Measurements from ENCODE around the gene MT1B. TPM values are rescaled to one million over a fixed set of nuclear protein-coding genes. Genes with fewer than 3 reads are reported as not detected.

MT1B gene
- total RNA-seq, 1 experiment from 2014 or later, result not detected

GRCh38 chr16:56683424-56684172 is 31.9 kb downstream of the MT1B start (continued):
- TF ChIP-seq ZNF274 (IDR thresholded peaks at IDR 0.05; ENCODE audit: low read depth, low read length), result no peak

GRCh38 chr16:56684256-56684925 is 32.7 kb downstream of the MT1B start:
- no peak for DNase-seq (ENCODE audit: low read depth, low spot score)
- H3K9me2 ChIP-seq (ENCODE audit: insufficient read depth), result no peaks in the 10 kb centered on the region
- peaks cover 17 to 37% of the 10 kb centered on the region in 2 experiments for H3K4me1 ChIP-seq (ENCODE audit: control insufficient read depth in 1 of 2, insufficient read depth in 2 of 2, low read length in 2 of 2)
- no peaks in the 10 kb centered on the region for H3K79me2 ChIP-seq (ENCODE audit: insufficient read depth, low read length)
- no peaks in the 10 kb centered on the region for H3K36me3 ChIP-seq (ENCODE audit: control insufficient read depth in 1 of 2, insufficient read depth in 2 of 2, low read length in 2 of 2)
- H3K4me2 ChIP-seq (ENCODE audit: low read length), result no peak overlapping the region
- H3K27me3 ChIP-seq (ENCODE audit: insufficient read depth, low read length), result no peaks in the 10 kb centered on the region
- no peak for ATAC-seq
- ChIA-PET POLR2A (interaction anchor here (1.2 to 2.4 kb wide), 2 partner anchors 59 to 76 kb away, joined by 4 to 9 read pairs; partner anchors contain the start of genes MT1E and MT2A), CTCF (no interaction called here), RAD21 (ENCODE audit: low non-redundant PET in 1 of 2, low total read pairs in 2 of 2, uncharacterized antibody in 2 of 2, unreplicated experiment in 2 of 2) (no interaction called here)
- H3K9me3 ChIP-seq (ENCODE audit: control insufficient read depth in 1 of 2, insufficient read depth in 1 of 2, low read depth in 1 of 2, low read length in 2 of 2), result no peaks in the 10 kb centered on the region
- no peak overlapping the region for H3K4me3 ChIP-seq (replicated peaks in 1 of 2; ENCODE audit: low read depth in 1 of 2, low read length in 2 of 2)
- intact Hi-C loops (cut with micrococcal nuclease), result loop anchor here (5.0 kb wide), 2 partner anchors 57 to 1182 kb away; partner anchors contain the start of gene MT1E
- TF ChIP-seq POLR2AphosphoS5 (IDR thresholded peaks at IDR 0.05; ENCODE audit: low read depth, low read length) (peak; percentile 35; the same call in 1 of the 2 replicates), REST (IDR thresholded peaks at IDR 0.05; ENCODE audit: low read depth) (no peak)
- H2AFZ ChIP-seq (ENCODE audit: low read depth, low read length, poor library complexity, severe bottlenecking), result no peak overlapping the region
- H3K9ac ChIP-seq (ENCODE audit: low read length), result no peak overlapping the region
- no peaks in the 10 kb centered on the region for H4K20me1 ChIP-seq (ENCODE audit: insufficient read depth)
- no TSS peak for BruUV-seq (replicated peaks)
- no peak overlapping the region for H3K27ac ChIP-seq (ENCODE audit: low read depth, low read length)
